H9 (cell line): ENCODE measurements around the gene CSRP3. TPM values are rescaled to one million over a fixed set of nuclear protein-coding genes. Genes with fewer than 3 reads are reported as not detected.
A peak's percentile ranks its signal among the peaks of the same experiment; 100 is the strongest.

Experiments
- DNase-seq: peaks from one replicate; pipeline ENCODE4 v3.0.0-alpha.2; 2017
- H2AFZ ChIP-seq: one replicate; pipeline ENCODE4 v1.6.1; 2013; ENCODE audit warnings: mild to moderate bottlenecking, low read length, control low read depth, moderate library complexity
- H2AK5ac ChIP-seq: 2 replicates; pipeline ENCODE4 v1.6.1; 2013; ENCODE audit warnings: low read length, control low read depth, mixed read lengths; ENCODE audit not compliant: insufficient read length
- H2BK120ac ChIP-seq: one replicate; pipeline ENCODE4 v1.6.1; 2013; ENCODE audit warnings: low read depth, mild to moderate bottlenecking, low read length, control low read depth, inconsistent platforms; ENCODE audit not compliant: poor library complexity, severe bottlenecking
- H2BK12ac ChIP-seq: 2 replicates; pipeline ENCODE4 v1.6.1; 2013; ENCODE audit warnings: low read length, control low read depth, mixed read lengths, low read depth; ENCODE audit not compliant: insufficient read length
- H2BK15ac ChIP-seq: 2 replicates; pipeline ENCODE4 v1.6.1; 2013; ENCODE audit warnings: low read depth, low read length, control low read depth
- H2BK20ac ChIP-seq: one replicate; pipeline ENCODE4 v1.6.1; 2013; ENCODE audit warnings: low read depth, mild to moderate bottlenecking, low read length, control low read depth, inconsistent platforms; ENCODE audit not compliant: poor library complexity, severe bottlenecking
- H2BK5ac ChIP-seq: 2 replicates; pipeline ENCODE4 v1.6.1; 2013; ENCODE audit warnings: low read length, control low read depth, mixed read lengths; ENCODE audit not compliant: insufficient read length
- H3K14ac ChIP-seq: 2 replicates; pipeline ENCODE4 v1.6.1; 2013; ENCODE audit warnings: low read length, control low read depth; ENCODE audit not compliant: insufficient read depth
- H3K18ac ChIP-seq: 2 replicates; pipeline ENCODE4 v1.6.1; 2013; ENCODE audit warnings: low read depth, mild to moderate bottlenecking, mixed read lengths, low read length, control low read depth; ENCODE audit not compliant: insufficient read length
- H3K23ac ChIP-seq: 2 replicates; pipeline ENCODE4 v1.6.1; 2013; ENCODE audit warnings: low read length, control low read depth, mixed read lengths, low read depth; ENCODE audit not compliant: insufficient read length
- H3K23me2 ChIP-seq: 2 replicates; pipeline ENCODE4 v1.6.1; 2013; ENCODE audit warnings: low read depth, mild to moderate bottlenecking, mixed read lengths, low read length, control low read depth; ENCODE audit not compliant: insufficient read length, poor library complexity, severe bottlenecking
- H3K27ac ChIP-seq: 2 replicates; pipeline ENCODE4 v1.5.1; 2013; ENCODE audit warnings: low read length, control low read depth, mixed read lengths, low read depth; ENCODE audit not compliant: insufficient read length
- H3K27me3 ChIP-seq: 2 replicates; pipeline ENCODE4 v1.6.1; 2013; ENCODE audit warnings: low read length, control low read depth, inconsistent platforms; ENCODE audit not compliant: insufficient read depth
- H3K4ac ChIP-seq: 2 replicates; pipeline ENCODE4 v1.6.1; 2013; ENCODE audit warnings: low read depth, mild to moderate bottlenecking, control low read depth, inconsistent platforms, low read length, moderate library complexity
- H3K4me1 ChIP-seq: 2 replicates; pipeline ENCODE4 v1.6.1; 2013; ENCODE audit warnings: low read length, control low read depth, inconsistent platforms; ENCODE audit not compliant: insufficient read depth
- H3K4me2 ChIP-seq: 2 replicates; pipeline ENCODE4 v1.6.1; 2013; ENCODE audit warnings: low read length, control low read depth, mixed read lengths; ENCODE audit not compliant: insufficient read length, insufficient read depth
- H3K56ac ChIP-seq: 2 replicates; pipeline ENCODE4 v1.6.1; 2013; ENCODE audit warnings: low read depth, mild to moderate bottlenecking, mixed read lengths, low read length, control low read depth; ENCODE audit not compliant: insufficient read length
- H3K79me1 ChIP-seq: 2 replicates; pipeline ENCODE4 v1.6.1; 2013; ENCODE audit warnings: low read depth, mild to moderate bottlenecking, moderate library complexity, low read length, control low read depth, inconsistent platforms; ENCODE audit not compliant: insufficient read depth, poor library complexity, severe bottlenecking
- H3K79me2 ChIP-seq: 2 replicates; pipeline ENCODE4 v1.6.1; 2013; ENCODE audit warnings: low read length, control low read depth, inconsistent platforms; ENCODE audit not compliant: insufficient read depth
- H3K9ac ChIP-seq: 2 replicates; pipeline ENCODE4 v1.6.1; 2013; ENCODE audit warnings: low read length, control low read depth, mixed read lengths; ENCODE audit not compliant: insufficient read length; ENCODE audit errors: extremely low read depth
- H3K9me3 ChIP-seq: one replicate; pipeline ENCODE4 v1.6.1; 2013; ENCODE audit warnings: low read depth, low read length, inconsistent platforms; ENCODE audit not compliant: control insufficient read depth
- H3T11ph ChIP-seq: one replicate; pipeline ENCODE4 v1.6.1; 2013; ENCODE audit warnings: mild to moderate bottlenecking, low read length, control low read depth, inconsistent platforms
- H4K20me1 ChIP-seq: one replicate; pipeline ENCODE4 v1.6.1; 2013; ENCODE audit not compliant: control insufficient read depth, insufficient read length, insufficient read depth
- H4K5ac ChIP-seq: 2 replicates; pipeline ENCODE4 v1.6.1; 2013; ENCODE audit warnings: low read depth, mild to moderate bottlenecking, mixed read lengths, low read length, control low read depth; ENCODE audit not compliant: insufficient read length
- H4K8ac ChIP-seq: replicated peaks from 2 replicates; pipeline ENCODE4 v1.6.1; 2013; ENCODE audit warnings: low read length, control low read depth, mixed read lengths, low read depth; ENCODE audit not compliant: insufficient read length
- H4K91ac ChIP-seq: 2 replicates; pipeline ENCODE4 v1.6.1; 2013; ENCODE audit warnings: low read depth, mild to moderate bottlenecking, moderate library complexity, mixed read lengths, low read length, control low read depth; ENCODE audit not compliant: insufficient read length
- H3K27ac Mint-ChIP-seq, 3 experiments: 2 replicates in 2 of 3; 3 replicates in 1 of 3; pipeline ENCODE4 v1.8.0; 2020 to 2021; ENCODE audit warnings: mixed read lengths in 3 of 3, mild to moderate bottlenecking in 1 of 3, moderate library complexity in 1 of 3
- H3K27me3 Mint-ChIP-seq: 2 replicates; pipeline ENCODE4 v1.8.0; 2021; ENCODE audit warnings: low read depth, mild to moderate bottlenecking, moderate library complexity, mixed read lengths
- H3K36me3 Mint-ChIP-seq, 3 experiments: 2 replicates in 2 of 3; 3 replicates in 1 of 3; pipeline ENCODE4 v1.8.0; 2020 to 2021; ENCODE audit warnings: low read depth in 3 of 3, mixed read lengths in 3 of 3; ENCODE audit not compliant: insufficient read depth in 1 of 3
- H3K4me1 Mint-ChIP-seq, 2 experiments: 2 replicates each; pipeline ENCODE4 v1.8.0; 2020; ENCODE audit warnings: mixed read lengths in 2 of 2
- H3K4me3 Mint-ChIP-seq, 2 experiments: 2 replicates in 1 of 2; 3 replicates in 1 of 2; pipeline ENCODE4 v1.8.0; 2020 to 2021; ENCODE audit warnings: mild to moderate bottlenecking in 2 of 2, mixed read lengths in 2 of 2, moderate library complexity in 1 of 2
- H3K9me3 Mint-ChIP-seq, 2 experiments: 2 replicates in 1 of 2; 3 replicates in 1 of 2; pipeline ENCODE4 v1.8.0; 2020; ENCODE audit warnings: mild to moderate bottlenecking in 2 of 2, mixed read lengths in 2 of 2, moderate library complexity in 1 of 2
- WGBS: extraction: QIAGEN DNeasy Blood & Tissue Kit; methylation state at CpG from one replicate; pipeline ENCODE4 v1.1.7; 2013; ENCODE audit warnings: missing lambda C conversion rate, low lambda C conversion rate, mixed read lengths; ENCODE audit not compliant: insufficient read length; ENCODE audit errors: extremely low coverage; 5-methylcytosine and 5-hydroxymethylcytosine counted together
- total RNA-seq: library from RNA; stranded (reverse); gene quantifications from 2 replicates; pipeline ENCODE4 v1.2.1, GENCODE V29; 2021
- TF ChIP-seq, protein P1 (sequence below): fragments of 200-600 bp; sonication (generic); conservative IDR thresholded peaks from 3 replicates; pipeline ENCODE4 v1.8.0; 2021; ENCODE audit warnings: antibody characterized with exemption, mild to moderate bottlenecking

Gene CSRP3
- total RNA-seq, 1 experiment from 2014 or later: not detected

DNA sequence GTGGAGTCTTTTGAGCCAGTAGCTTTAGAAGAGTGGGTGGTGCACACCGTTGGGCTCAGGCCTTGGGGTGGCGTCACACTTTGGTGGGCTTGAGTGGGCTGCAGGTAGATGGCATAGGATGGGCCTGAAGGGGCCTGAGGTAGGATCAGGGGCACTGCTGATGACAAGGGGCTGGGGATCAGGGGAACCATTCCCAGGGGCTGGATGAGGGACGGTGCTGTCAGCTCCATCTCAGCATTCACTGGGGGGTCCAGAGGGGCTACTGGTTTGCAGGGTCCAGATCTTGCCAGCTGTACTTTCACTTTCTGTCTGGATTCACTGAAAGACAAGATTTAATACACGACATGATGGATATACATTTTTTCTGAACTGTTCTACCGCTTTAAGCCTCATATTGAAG, 27.9 kb upstream of the CSRP3 start:
- H2AK5ac ChIP-seq: no peak overlapping the region
- no CpG with 5 or more reads among the region's 5 CpGs for WGBS
- H3K9me3 ChIP-seq: no peaks in the 10 kb centered on the region
- H3K4me1 ChIP-seq: no peaks in the 10 kb centered on the region
- no peaks in the 10 kb centered on the region for H3K23me2 ChIP-seq
- H3T11ph ChIP-seq: no peak overlapping the region
- H4K20me1 ChIP-seq: no peaks in the 10 kb centered on the region
- no peak overlapping the region for H2AFZ ChIP-seq
- H4K8ac ChIP-seq: no peak overlapping the region
- H2BK12ac ChIP-seq: no peak overlapping the region
- H3K23ac ChIP-seq: no peak overlapping the region
- H3K79me2 ChIP-seq: no peaks in the 10 kb centered on the region
- H4K5ac ChIP-seq: no peak overlapping the region
- no peak overlapping the region for H3K27ac ChIP-seq
- H3K4me1 Mint-ChIP-seq: no peaks in the 10 kb centered on the region
- no peaks in the 10 kb centered on the region for H3K79me1 ChIP-seq
- no peak overlapping the region for H3K14ac ChIP-seq
- TF ChIP-seq, protein P1, sequence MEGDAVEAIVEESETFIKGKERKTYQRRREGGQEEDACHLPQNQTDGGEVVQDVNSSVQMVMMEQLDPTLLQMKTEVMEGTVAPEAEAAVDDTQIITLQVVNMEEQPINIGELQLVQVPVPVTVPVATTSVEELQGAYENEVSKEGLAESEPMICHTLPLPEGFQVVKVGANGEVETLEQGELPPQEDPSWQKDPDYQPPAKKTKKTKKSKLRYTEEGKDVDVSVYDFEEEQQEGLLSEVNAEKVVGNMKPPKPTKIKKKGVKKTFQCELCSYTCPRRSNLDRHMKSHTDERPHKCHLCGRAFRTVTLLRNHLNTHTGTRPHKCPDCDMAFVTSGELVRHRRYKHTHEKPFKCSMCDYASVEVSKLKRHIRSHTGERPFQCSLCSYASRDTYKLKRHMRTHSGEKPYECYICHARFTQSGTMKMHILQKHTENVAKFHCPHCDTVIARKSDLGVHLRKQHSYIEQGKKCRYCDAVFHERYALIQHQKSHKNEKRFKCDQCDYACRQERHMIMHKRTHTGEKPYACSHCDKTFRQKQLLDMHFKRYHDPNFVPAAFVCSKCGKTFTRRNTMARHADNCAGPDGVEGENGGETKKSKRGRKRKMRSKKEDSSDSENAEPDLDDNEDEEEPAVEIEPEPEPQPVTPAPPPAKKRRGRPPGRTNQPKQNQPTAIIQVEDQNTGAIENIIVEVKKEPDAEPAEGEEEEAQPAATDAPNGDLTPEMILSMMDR: no peak
- no peak overlapping the region for H3K4me2 ChIP-seq
- no peak overlapping the region for H2BK15ac ChIP-seq
- H3K9me3 Mint-ChIP-seq: no peaks in the 10 kb centered on the region
- H3K4me3 Mint-ChIP-seq: no peak overlapping the region
- H3K27ac Mint-ChIP-seq: peak overlapping the region in 1 of 3 experiments; percentile 89; a peak in 3 of 7 replicates
- H4K91ac ChIP-seq: no peak overlapping the region
- no peak overlapping the region for H3K4ac ChIP-seq
- no peak overlapping the region for H2BK120ac ChIP-seq
- no peak for DNase-seq
- H3K27me3 ChIP-seq: no peaks in the 10 kb centered on the region
- no peak overlapping the region for H3K9ac ChIP-seq
- no peak overlapping the region for H3K18ac ChIP-seq
- H3K27me3 Mint-ChIP-seq: no peaks in the 10 kb centered on the region
- H2BK20ac ChIP-seq: no peak overlapping the region
- no peak overlapping the region for H3K56ac ChIP-seq
- no peak overlapping the region for H2BK5ac ChIP-seq
- peaks cover 16 to 43% (median 38%) of the 10 kb centered on the region in 3 experiments; a peak in 6 of 7 replicates for H3K36me3 Mint-ChIP-seq
